Ishikawa (cell line): ENCODE data around the gene CASP10.

Experiments used
- CEBPB ChIP-seq: IDR thresholded peaks from 2 replicates; pipeline ENCODE4 v1.6.1; 2012
- EGR1 ChIP-seq: IDR thresholded peaks from 2 replicates; pipeline ENCODE4 v1.6.1; 2012
- EP300 ChIP-seq: IDR thresholded peaks from 2 replicates; pipeline ENCODE4 v1.6.1; 2012; ENCODE audit warnings: borderline replicate concordance
- NFIC ChIP-seq: IDR thresholded peaks from 2 replicates; pipeline ENCODE4 v1.6.1; 2012
- RAD21 ChIP-seq: IDR thresholded peaks from 2 replicates; pipeline ENCODE4 v1.6.1; 2012; ENCODE audit warnings: low read depth
- TAF1 ChIP-seq: IDR thresholded peaks from 2 replicates; pipeline ENCODE4 v1.6.1; 2012; ENCODE audit warnings: low read depth, mild to moderate bottlenecking
- TCF12 ChIP-seq: IDR thresholded peaks from 2 replicates; pipeline ENCODE4 v1.6.1; 2012; ENCODE audit warnings: low read depth
- TEAD4 ChIP-seq: IDR thresholded peaks from 2 replicates; pipeline ENCODE4 v1.6.1; 2012
- YY1 ChIP-seq: IDR thresholded peaks from 2 replicates; pipeline ENCODE4 v1.6.1; 2012; ENCODE audit warnings: low read depth
- ZBTB7A ChIP-seq: IDR thresholded peaks from 2 replicates; pipeline ENCODE4 v1.6.1; 2012; ENCODE audit warnings: low read depth
- TF ChIP-seq, protein P1 (sequence below): IDR thresholded peaks from 2 replicates; pipeline ENCODE4 v1.6.1; 2012; ENCODE audit warnings: low read depth, mild to moderate bottlenecking
- TF ChIP-seq, protein P2 (sequence below): IDR thresholded peaks from 2 replicates; pipeline ENCODE4 v1.6.1; 2012
- TF ChIP-seq, protein P3 (sequence below): IDR thresholded peaks from 2 replicates; pipeline ENCODE4 v1.6.1; 2012

Gene CASP10

DNA sequence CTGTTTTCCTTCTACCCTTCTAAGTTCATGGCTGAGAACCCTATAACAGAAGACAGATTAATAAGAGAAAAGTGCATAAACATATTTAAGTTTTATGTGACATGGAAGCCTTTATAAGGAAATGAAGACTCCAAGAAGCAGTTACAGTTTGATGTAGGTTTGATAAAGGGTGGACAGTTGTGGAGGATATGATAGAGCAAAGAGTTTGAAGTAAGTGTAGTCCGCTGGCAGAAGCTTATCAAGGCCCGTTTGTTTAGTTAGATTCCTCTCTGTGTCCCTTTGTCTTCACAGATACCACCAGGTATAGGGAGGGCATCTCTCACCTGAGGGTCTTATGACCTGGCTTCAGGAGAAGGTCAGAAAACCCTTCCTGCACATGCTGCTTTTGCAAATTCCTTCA, 66.9 kb downstream of the CASP10 start:
- no peak for TF ChIP-seq RAD21
- no peak for TF ChIP-seq YY1

DNA sequence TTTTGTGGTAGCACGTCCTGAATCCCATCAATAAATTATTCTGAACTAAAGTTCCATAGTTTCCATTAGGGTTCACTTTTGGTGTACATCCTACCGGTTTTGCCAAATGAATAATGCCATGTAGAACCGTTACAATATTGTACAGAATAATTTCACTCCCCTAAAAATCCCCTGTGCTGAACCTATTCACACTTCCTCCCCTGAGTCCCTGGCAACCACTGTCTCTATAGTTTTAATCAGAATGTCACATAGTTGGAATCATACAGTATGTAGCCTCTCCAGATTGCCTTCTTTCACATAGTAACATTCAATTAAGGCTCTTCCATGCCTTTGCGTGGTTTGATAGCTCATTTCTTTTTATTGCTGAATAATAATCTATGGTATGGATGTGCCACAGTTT, 67.8 kb downstream of the CASP10 start:
- no peak for TF ChIP-seq CEBPB
- no peak for TF ChIP-seq EP300
- TF ChIP-seq TAF1, result no peak
- TF ChIP-seq ZBTB7A, result no peak
- TF ChIP-seq RAD21, result no peak
- TF ChIP-seq YY1, result no peak
- TF ChIP-seq, protein P1, sequence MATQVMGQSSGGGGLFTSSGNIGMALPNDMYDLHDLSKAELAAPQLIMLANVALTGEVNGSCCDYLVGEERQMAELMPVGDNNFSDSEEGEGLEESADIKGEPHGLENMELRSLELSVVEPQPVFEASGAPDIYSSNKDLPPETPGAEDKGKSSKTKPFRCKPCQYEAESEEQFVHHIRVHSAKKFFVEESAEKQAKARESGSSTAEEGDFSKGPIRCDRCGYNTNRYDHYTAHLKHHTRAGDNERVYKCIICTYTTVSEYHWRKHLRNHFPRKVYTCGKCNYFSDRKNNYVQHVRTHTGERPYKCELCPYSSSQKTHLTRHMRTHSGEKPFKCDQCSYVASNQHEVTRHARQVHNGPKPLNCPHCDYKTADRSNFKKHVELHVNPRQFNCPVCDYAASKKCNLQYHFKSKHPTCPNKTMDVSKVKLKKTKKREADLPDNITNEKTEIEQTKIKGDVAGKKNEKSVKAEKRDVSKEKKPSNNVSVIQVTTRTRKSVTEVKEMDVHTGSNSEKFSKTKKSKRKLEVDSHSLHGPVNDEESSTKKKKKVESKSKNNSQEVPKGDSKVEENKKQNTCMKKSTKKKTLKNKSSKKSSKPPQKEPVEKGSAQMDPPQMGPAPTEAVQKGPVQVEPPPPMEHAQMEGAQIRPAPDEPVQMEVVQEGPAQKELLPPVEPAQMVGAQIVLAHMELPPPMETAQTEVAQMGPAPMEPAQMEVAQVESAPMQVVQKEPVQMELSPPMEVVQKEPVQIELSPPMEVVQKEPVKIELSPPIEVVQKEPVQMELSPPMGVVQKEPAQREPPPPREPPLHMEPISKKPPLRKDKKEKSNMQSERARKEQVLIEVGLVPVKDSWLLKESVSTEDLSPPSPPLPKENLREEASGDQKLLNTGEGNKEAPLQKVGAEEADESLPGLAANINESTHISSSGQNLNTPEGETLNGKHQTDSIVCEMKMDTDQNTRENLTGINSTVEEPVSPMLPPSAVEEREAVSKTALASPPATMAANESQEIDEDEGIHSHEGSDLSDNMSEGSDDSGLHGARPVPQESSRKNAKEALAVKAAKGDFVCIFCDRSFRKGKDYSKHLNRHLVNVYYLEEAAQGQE, result no peak

DNA sequence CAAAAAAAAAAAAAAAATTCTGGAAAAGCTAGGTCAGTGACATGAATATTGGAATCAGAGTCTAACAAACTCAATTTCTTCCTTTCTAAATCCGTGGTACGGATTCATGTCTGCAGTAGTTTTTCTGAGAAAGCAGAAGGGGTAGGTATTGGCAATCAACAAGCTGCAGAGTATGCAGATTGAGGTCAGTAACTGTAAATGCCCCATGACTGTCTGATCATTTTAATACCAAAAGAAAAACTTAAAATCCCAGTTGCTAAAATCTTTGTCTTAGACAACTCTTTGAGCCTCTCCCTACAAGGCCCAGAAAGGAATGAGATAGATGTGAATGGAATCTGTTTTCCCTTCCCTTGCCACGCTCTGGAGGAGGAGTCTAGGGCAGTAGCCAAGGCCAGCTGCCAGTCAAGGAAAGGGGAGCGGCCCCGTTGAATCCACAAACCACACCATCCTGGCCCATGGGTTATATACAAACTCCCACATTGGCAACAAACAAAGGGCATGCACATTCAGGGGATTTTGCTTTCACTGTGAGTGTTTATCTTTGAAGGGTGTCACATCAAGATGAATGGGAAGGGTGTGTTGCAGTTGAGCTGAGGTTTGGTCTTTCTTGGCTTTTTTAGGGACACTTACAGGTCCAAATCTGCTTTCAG, 71.3 kb downstream of the CASP10 start:
- TF ChIP-seq CEBPB (no peak), ZBTB7A (no peak), TAF1 (no peak), EGR1 (no peak), YY1 (no peak), NFIC (no peak)
- TF ChIP-seq, protein P1, result no peak

DNA sequence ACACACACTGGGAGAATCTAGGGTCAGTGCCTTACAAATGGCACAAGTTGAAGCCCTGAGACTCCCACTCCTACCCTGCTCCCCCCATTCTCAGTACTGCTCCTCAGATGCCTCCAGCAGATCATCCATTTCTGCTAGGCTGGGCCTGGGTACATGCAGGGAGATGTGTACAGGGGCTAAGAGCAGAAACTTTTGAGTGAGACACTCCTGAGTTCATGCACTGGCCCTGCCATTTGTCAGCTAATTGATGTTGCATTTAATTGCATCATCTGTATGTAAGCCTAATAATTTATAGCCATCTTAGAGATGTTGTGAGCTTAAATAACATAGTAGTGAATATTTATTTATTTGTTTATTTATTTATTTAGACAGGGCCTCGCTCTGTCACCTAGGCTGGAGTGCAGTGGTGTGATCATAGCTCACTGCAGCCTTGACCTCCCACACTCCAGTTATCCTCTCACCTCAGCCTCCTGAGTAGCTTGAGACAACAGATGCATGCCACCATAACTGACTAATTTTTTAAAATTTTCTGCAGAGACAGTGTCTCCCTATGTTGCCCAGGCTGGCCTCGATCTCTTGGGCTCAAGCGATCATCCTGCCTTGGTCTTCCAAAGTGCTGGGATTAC, 72.6 kb downstream of the CASP10 start:
- TF ChIP-seq TCF12 (no peak), EP300 (no peak), NFIC (no peak), CEBPB (0 out of 2 replicates have a peak, but pooled peaks have one; percentile 9)
- TF ChIP-seq, protein P2, sequence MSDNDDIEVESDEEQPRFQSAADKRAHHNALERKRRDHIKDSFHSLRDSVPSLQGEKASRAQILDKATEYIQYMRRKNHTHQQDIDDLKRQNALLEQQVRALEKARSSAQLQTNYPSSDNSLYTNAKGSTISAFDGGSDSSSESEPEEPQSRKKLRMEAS, result no peak

DNA sequence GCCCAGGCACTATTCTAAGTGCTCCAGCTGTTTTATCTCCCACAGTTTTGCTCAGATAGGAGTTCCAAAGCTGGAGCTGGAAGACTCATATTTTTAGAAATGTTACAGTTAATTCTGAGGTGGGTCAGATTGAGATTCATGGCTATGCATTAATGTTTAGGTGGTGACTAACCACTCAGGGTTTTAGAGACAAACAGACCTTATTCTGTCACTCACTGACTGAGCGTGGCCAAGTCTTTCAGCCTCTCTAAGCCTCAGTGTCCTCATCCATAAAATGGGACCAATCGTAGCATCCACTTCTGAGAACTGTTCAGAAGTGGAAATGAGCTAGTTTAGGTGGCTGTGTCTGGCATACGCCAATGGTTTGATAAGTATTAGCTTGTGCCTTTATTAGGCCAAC, 73.1 kb downstream of the CASP10 start:
- TF ChIP-seq, protein P3, sequence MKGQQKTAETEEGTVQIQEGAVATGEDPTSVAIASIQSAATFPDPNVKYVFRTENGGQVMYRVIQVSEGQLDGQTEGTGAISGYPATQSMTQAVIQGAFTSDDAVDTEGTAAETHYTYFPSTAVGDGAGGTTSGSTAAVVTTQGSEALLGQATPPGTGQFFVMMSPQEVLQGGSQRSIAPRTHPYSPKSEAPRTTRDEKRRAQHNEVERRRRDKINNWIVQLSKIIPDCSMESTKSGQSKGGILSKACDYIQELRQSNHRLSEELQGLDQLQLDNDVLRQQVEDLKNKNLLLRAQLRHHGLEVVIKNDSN, result no peak
- no peak for TF ChIP-seq EP300
- TF ChIP-seq, protein P2, result no peak

DNA sequence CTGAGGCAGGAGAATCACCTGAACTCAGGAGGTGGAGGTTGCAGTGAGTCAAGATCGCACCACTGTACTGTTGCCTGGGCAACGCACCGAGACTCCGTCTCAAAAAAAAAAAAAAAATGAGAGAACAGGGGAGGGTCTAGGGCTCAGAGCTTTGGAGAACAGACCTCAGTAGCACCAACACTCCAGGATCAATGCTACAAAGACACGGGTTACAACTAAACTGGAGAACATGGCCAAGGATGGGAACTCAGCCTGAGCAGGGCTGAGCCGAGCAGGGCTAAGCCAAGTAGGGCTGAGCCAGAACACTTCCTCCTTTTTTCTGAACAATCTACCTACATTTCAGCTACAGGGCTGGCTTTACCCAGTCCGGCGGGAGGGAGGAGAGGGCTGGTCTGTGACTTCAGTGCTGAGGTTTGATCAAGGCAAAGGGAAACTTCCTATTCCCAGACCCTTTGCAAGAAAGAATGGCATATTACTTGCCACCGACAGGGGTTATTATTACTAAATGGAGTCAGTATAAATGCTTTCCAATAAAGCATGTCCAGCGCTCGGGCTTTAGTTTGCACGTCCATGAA, 74.5 kb downstream of the CASP10 start:
- TF ChIP-seq NFIC, result no peak
- no peak for TF ChIP-seq YY1
- no peak for TF ChIP-seq EGR1
- no peak for TF ChIP-seq CEBPB
- TF ChIP-seq TAF1, result no peak

DNA sequence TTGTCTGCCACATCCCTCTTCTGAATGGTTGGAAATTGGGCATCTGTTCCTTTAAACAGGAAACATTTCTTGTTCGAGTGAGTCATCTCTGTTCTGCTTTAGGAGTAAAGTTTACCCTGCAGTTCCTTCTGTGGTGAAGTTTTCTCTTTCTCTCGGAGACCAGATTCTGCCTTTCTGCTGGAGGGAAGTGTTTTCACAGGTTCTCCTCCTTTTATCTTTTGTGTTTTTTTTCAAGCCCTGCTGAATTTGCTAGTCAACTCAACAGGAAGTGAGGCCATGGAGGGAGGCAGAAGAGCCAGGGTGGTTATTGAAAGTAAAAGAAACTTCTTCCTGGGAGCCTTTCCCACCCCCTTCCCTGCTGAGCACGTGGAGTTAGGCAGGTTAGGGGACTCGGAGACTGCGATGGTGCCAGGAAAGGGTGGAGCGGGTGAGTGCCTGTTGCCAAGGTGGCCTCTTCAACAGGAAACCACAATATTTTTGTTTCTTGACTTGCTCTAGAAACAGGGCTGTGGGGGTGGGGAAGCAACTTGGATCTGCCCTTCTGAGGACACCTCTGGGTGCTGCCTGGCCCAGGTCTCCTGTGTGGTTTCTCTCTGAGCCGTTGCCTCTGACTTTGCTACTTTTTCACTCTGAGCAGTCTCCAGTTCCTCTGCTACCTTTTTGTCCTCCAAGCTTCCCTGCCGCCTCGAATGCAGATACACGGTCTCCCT, 75.2 kb downstream of the CASP10 start:
- TF ChIP-seq TCF12 (peak; percentile 56; the same call in 1 of the 2 replicates), TEAD4 (peak; percentile 24), EGR1 (no peak), NFIC (peak; percentile 84), ZBTB7A (no peak), YY1 (0 out of 2 replicates have a peak, but pooled peaks have one; percentile 30)
- TF ChIP-seq, protein P2, result peak; percentile 99
- TF ChIP-seq, protein P3, result peak; percentile 43; the same call in 1 of the 2 replicates
